HG02623 (cell line): ENCODE results near the gene IGFBP1.
"Not testable (repeated sequence)": the region's sequence is repeated elsewhere in the genome, so short reads cannot be mapped to it uniquely, and the experiment has no call there.

Source experiments
- ATAC-seq: cut with Tn5 transposase; IDR thresholded peaks from one replicate; pipeline ENCODE4 v1.9.1; 2021; ENCODE audit warnings: moderate library complexity; ENCODE audit not compliant: unreplicated experiment

The IGFBP1 gene

GRCh38 chr7:45937301-45937700 lies 49.0 kb downstream of the IGFBP1 start:
- ATAC-seq, result no peak

DNA sequence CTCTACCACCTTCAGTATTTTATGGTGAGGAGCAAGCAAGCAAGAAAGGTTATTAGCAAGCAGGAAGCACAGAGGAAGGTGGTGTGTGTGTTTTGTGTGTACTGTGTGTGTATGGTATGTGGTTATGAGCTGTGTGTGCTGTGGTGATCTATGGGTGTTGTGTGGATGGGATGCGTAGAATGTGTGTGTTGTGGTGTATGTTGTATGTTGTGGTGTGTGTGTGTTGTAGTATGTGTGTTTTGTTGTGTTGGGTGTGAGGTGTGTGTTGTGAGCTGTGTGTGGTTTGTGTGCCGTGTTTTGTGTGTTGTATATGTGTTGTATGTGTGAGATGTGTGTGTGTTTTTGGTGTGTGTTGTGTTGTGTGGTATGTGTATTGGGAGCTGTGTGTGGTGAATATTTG lies 49.6 kb downstream of the IGFBP1 start:
- ATAC-seq, result no peak

DNA sequence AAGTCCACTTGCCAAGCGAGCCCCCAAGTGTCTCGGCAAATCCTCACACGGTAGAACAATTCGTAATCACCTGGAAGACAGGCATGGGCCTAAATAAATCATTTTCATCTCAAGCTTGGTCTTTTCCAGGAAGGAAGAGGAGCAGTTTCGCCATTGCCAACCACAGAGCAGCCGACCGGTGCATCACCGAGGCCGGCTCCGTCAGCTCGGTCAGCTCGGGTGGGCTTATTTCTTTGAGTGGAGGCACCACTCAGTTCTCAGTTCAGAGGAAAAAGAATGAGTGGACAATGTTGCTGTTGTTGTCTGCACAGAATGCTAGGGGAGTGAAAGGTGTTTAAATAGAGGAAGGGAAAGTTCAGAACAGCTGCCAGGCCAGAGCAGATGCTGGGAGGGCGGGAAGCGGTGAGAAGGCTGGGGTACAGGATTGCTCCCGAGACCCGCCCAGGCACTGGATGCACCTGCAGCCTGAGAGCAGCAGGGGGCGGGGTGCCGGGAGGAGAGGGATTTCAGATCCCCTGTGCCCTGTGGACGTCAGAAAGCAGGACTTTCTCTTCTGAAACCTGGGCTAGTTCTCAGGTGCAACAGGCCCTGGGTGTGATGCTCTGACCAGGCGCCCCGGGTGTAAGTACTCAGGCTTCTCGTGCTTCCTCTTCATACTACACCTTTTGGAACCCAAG lies 50.5 kb downstream of the IGFBP1 start:
- no peak for ATAC-seq

DNA sequence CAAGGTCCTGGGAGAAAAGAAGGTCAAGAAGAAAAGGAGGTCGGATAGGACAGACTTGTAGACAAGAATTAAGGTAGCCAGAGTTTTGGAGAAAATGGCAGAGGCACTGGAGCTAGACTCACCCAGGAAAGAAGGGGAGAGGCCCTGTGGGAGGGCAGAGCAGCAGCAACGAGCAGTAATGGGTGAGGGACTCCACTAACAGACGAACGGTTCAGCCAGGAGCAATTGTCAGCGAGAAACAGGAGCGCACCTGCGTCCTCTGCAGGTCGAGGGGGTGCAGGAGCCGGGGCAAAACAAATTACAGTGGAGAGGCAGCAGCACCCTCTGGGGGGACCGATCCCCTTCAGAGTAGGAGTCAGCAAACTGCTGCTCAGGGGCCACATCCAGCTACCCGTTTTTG lies 51.3 kb downstream of the IGFBP1 start:
- ATAC-seq, result no peak

- ATAC-seq, result not testable (repeated sequence)
Observed at GRCh38 chr7:45940237-45940781, 52.0 kb downstream of the IGFBP1 start.

DNA sequence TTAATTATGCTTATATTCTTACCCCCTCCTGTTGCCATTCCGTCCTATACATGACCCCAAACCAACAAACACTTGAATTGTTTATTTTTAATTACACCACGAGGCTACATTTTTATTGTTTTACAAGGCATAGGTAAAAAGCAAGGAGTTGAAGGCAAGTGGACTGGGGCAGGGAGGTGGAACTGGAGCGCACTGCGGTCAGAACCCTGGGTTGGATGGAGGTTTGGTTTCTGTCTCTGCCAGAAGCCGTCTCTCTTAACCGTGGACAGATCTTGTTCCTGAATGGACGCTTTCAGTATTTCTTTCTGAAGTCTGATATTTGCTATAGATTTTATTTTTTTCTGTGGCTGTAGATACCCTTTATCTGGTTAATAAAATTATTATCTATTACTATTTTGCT lies 52.7 kb downstream of the IGFBP1 start:
- no peak for ATAC-seq
